ENCODE data around the gene MAPKAP1.

MAPKAP1 gene

DNA sequence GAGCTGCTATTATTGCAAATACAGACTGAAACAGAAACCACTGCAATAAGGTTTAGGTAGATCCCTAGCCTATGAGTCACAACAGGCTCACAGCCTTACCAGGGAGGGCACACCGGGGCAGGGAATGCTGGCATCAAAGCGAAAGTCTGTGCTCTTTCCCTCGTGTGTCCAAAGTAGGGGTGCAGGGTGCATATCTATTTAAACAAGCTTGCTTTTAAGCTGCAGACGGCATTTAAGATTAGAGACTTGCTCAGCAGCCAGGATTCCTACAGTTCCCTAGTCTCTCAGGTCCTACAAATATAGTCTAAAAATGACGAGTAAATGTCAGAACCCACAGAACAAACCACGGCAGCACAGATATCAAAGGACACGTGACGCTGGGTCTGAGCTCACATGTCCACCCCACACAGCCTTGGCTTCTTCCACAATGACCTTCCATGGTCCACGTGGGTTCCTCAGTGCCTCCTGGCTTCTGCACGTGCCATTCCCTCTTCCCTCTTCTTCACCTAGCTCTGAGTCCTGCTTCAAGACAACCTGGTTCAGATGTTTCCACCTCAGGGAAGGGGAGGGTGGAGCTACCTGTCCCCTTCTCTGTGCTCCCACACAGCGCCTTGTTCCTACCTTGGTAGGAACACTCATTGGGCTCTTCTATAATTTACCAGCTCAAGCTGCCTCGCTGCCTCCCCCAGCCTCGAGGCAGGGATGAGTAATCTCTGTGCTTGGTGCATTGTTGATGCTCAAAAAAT is 193.2 kb downstream of the MAPKAP1 start:
- DNase-seq (ENCODE audit: low read depth) = no peak

DNA sequence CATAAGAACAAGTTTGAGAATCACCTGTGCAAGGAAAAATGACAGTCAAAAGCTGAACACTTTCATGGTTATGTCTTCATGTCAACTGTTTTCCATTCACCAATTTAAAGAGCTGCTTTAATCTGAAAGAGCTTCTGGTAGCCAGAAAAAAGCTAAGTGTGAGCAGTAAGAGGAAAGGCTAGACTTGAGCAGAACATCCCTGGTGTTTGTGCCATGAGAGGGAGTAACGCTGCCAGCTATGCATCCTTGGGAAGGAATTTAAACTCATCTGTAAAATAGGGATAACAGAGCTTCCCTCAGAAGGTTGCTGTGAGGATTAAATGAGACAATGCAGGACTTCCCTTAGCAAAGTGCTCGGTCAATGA is 193.7 kb downstream of the MAPKAP1 start:
- DNase-seq (ENCODE audit: low read depth) = no peak

DNA sequence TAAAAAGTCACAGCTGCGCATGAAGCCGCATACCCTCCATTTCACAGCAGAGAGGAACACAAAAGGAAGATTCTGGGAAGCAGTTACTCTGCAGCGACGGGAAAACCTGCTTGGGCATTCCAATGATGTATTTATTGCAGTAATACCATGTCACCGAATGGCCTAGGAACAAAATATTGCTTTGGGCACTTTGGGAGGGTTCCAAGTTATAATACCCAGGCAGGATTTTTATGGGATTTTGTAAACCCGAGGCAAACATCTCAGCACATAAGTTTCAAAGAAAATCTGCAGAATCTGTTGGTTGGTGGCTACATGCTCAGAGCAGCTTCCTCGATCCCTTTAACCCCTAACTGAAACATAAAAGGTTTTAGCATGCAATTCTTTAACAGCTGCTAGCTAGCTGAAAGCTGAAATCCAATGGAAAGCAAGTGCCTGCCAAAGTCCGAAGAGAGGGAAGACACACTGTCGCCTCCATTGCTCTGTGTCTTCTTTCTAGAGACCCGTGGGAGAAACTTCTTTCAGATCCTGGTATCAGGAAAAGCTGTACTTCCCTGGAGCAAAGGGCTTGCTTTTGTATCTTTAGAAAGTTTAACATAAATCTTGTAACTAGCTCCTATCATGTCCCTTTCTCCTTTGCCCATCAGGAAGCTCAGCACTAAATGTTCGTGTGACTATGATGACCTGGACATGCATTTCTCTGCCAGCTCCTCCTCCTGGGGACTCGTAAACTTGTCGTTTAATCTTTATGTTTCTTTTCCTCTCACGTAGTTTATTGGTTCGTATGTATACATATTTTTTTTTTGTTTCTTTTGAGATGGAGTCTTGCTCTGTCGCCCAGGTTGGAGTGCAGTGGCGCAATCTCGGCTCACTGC is 195.0 kb downstream of the MAPKAP1 start:
- DNase-seq (ENCODE audit: low read depth) = no peak

DNA sequence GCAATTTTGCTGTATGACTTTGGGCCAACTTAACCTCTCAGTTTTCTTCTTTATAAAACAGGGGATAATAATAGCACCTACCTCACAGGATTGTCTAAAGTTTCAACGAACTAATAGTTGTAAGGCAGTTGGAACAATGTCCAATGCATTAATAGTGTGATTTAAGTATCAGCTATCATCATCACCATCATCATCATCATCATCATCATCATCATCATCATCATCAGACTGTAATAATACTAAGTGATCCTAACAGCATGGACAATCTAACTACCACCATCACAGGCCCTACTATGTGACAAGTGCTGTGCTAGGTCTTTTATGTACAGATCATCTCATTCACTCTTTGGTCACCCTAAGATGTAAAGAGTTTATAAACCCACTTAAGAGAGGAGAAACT is 196.0 kb downstream of the MAPKAP1 start:
- DNase-seq (ENCODE audit: low read depth) = no peak

DNA sequence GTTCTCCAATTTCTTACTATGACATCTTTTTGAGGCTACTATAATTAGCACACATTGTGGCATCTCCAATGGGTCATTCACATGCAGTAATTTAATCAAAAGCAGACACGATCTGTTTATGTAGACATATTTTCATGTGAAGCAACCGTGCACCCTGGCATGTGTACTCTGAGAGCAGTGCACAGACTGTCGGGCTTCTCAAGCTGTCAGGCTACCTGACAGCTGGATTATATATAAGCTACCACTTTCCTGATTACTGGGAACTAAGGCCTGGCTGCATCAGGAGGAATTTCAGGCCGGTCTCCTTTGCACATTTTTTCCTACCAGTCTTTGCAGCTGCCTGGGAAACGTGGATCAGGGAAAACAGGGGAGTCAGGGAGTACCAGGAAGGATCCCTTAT is 197.5 kb downstream of the MAPKAP1 start:
- no peak for DNase-seq (ENCODE audit: low read depth)

DNA sequence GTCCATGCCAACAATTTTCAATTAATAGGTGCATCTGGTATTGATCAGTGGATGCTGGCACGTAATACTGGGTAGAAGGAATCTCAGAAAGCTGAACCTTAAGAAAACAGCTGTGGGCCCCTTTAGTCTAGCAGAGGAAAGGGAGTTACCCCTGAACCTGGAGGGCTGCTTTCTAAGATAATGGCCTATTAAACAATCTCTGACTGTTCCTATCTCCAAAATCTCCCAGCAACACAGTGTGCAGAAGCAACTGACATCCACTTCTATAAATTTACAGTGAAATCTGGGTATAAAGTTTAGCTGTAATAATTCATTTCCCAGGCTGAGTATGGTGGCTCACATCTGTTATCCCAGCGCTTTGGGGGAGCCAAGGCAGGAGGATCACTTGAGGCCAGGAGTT is 198.8 kb downstream of the MAPKAP1 start:
- no peak for DNase-seq (ENCODE audit: low read depth)

DNA sequence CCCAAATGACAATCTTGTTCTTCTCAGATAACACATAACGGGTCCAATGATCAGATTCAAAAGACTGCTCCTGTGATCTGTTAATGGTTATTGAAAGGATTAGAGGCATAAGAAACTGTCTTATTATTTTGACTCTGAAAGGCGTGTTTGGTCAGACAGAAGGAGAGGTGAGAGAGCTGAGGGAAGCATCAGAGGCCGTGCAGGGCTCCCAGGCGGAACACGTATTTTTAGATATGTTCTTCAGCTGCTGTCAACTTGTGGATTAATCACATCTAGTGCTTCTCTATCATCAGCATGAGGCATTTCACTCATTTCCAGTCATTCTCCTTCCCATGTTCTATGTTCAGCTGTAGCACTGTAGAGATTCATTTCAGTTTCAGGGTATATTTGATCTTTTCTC is 199.8 kb downstream of the MAPKAP1 start:
- no peak for DNase-seq (ENCODE audit: low read depth)

DNA sequence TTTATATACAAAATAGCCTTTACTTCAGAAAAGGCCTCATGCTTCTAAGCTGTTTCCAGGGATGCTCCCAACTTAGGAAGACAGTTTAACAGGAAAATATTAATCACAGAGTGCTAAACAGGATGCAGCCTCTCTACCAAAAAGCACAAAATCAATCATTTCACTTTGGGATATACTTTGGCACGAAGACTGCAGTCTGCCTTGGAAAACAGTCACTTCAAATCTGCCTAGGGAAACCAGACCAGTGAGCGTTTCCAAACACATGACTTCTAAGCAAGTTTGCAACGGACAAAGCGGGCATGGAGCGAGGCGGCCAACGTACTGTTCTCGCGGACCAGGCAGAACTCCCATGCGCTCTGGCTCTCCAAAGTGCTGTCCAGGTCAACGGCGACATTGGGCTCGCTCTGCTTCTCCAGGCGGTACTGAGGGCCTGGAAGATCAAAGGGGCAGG is 201.0 kb downstream of the MAPKAP1 start:
- no peak for DNase-seq (ENCODE audit: low read depth)

DNA sequence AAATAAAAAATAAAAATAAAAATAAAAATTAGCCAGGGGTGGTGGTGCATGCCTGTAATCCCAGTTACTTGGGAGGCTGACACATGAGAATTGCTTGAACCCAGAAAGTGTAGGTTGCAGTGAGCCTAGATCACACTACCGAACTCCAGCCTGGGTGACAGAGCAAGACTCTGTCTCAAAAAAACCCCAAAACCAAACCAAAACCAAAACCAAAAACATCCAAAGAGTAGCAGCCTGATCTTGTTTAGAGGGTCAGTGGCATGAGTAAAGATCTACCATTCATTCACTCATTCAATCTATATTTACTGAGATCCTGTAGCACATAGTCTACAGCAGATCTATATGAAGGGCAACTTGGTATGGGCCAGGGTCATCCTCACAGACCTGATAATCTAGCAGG is 202.4 kb downstream of the MAPKAP1 start:
- no peak for DNase-seq (ENCODE audit: low read depth)

DNA sequence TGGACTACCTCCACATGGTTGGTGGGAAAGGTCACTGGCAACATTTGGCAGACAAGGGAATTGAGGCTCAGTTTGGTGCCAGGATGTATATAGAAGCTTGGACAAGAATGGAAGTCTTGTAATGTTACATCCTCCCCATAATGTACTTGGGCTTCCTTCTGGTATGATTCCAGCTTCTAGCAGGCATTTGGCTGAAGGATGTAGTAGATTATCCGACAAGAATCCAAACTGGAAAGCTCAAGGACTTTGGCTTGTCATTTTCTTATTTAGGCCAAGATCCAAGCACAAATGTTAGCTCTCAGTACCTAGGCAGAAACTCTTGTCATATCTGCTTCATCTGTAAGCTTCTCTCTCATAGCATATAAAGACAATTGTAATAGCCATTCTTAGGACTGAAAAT is 209.1 kb downstream of the MAPKAP1 start:
- DNase-seq (ENCODE audit: low read depth) = no peak

DNA sequence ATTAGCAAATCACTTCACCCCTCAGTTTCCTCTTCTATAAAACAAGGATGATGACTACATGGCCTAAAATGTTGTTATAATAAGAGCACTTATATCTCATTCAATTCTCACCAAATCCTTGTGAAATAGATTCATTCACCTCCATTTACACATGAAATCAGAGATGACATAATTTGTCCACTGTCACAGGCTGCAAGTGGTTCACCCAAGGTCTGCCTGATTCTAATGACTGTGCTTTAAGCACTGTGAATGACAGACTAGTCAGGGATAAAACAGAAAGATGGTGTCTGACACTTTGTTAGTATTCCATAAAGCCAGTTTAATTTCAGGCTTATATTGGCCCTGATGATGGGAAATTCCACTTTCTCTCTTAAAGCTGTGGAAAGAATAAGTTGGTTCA is 209.5 kb downstream of the MAPKAP1 start:
- DNase-seq (ENCODE audit: low read depth) = no peak

DNA sequence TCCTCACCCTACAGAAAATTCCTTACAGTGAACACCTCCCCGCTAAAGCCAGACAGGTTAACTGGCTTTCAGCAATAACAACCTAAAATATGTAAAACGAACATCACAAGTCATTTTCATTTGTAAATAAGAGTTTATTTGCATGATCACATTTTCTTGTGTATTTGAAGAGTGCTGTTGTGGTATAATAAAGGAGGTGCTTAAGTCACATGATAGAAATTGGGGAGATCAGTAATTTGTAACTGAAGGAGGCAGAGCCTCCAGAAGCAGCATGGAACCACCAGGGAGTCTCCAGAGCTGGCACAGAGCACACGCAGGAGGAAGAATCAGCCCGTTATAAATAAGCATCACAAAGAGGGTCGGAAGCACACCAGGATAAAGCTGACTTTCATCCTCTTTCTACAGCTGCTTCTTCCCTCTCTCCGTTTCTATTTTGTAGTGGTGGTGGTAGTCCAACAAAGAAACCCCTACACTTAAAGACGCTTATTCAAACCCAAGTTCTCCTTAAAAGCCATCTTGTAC is 210.6 kb downstream of the MAPKAP1 start:
- no peak for DNase-seq (ENCODE audit: low read depth)

DNA sequence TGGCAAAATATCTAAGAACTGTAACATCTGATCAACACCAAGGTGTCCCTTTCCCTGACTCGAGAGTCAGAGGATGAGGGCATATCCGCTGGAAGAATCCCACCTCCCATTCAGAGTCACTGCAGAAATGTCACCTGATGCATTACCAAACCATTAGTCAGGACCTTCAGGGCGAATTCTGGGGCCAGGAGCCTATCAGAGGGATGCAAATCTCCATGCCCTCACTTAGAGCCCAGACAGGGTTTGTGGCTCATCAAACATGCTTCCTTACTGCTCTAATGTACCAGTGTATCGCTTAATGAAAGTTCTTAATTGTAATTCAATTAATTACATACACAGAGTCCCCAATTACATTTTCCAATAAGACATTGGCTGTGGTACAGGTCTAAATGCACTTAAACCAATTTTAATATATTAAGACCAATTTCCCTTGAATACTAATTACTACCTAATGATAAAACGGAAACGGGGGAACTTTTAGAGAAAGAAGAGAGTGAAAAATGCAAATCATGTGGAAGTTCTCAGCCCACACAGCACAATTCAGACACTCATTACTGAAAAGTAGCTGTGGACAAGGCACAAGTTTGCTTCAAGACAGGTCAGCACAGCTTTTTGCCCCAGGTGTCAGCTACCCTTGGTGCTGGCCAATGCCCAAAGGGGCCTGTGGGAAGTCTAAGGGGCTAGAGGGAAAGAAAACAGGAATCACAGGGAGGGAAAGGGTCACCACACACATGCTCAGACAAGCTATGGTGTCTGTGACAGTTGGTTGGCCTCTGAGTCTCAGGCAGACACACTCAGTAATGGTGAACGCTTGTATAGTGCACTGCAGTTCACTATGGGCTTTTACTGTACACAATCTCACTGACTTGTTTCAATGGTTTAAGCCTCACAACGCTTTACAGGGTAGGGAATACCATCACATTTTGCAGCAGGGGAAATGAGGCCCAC is 211.6 kb downstream of the MAPKAP1 start:
- DNase-seq (ENCODE audit: low read depth) = no peak

DNA sequence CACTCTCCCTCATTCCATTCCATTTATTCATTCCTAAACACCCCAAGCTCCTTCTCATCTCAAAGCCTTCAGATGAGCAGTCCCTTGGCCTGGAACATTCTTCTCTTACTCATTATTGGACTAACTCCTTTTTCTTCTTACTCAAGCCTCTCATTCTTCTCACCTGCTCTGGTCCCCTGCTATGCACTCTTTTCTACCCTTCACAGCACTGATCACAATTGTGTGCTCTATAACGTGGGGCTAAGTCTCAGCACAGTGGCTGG is 212.4 kb downstream of the MAPKAP1 start:
- DNase-seq (ENCODE audit: low read depth) = no peak

DNA sequence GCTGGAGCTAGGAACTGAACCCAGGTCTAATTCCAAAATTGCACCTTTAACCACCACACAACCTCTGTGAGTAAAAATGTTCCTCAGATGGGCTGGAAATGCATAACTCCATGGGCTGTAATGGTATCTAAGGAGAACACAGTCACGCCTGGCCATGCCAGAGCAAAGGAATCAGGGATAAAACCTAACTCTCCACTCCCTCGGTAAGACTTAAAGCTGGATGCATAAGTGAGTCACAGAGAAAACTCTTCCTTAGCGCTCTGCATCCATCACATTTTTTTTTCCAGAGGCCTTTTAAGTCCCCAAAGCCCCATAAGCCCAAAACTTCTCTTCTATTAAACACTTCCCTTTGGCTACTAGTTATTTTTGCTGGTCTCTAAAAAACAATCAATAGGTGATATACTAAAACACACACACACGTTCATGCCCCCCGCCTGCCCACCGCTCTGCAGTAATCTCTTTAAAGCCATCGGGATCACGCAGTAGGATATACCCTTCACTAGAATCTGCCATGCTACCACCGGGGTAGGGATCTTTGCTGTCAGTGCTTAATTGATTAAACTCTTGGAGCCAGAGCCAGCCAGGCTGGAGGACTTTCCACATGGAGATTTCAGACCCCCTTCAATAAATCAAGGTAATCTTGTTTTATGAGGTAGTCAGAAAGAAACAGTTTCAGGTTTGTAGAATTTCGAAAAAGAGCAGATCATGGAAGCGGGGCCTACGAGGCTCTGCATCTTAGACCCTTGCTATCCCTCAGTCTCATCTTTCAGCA is 212.9 kb downstream of the MAPKAP1 start:
- DNase-seq (ENCODE audit: low read depth) = no peak

DNA sequence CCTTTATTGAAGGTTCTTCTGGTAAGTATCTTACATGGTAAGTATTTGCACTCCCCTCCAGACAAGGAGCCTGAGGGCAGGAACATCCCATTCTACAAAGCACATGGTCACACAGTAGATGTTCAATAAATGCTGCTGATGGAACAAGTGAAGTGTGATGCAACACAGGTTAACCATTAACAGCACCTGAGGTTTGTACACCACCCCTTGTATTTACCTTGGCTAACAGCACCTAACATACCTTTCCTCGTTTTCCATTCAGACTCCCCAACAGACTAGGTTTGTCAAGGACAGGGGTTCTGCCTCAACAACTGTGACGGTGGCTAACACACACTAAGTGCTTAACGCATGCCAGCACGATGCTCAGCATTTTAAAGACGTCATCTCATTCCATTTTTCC is 213.6 kb downstream of the MAPKAP1 start:
- no peak for DNase-seq (ENCODE audit: low read depth)

DNA sequence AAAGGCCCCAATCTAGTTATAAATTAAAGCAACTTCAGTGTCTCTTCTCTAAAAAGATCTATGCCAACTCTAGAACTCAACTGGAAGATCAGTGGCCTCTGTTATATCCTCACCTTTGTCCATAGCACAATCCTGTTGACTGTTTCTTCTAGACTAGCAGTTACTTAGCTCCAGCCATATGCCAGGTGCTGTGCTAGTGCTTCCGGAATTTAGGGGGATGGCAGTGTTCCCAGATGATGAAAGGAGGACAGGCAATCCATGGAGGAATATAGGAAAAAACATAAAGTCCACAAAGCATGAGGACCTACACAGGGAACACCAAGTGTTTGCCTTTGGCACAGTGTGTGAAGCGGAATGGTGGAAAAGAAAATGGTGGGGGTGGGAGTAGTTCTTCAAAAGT is 214.3 kb downstream of the MAPKAP1 start:
- no peak for DNase-seq (ENCODE audit: low read depth)

DNA sequence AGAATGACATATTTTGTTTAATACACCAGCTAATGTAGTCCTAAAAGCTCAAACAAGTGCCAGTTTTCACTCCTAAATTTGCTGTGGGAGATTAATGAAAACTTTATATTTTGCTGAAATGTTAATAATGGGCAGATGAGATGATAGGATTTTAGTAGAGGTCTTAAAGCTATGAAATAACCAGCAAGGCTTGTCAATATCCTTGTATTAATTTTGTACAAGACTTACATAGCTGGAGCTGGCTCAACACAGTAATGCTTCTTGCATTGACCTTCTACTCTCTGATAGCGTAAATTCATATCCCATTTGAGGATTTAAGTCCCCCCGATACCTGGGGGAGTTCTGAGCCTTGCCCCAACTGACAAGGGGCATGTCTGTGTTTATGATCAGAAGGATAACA is 219.2 kb downstream of the MAPKAP1 start:
- no peak for DNase-seq (ENCODE audit: low read depth)

DNA sequence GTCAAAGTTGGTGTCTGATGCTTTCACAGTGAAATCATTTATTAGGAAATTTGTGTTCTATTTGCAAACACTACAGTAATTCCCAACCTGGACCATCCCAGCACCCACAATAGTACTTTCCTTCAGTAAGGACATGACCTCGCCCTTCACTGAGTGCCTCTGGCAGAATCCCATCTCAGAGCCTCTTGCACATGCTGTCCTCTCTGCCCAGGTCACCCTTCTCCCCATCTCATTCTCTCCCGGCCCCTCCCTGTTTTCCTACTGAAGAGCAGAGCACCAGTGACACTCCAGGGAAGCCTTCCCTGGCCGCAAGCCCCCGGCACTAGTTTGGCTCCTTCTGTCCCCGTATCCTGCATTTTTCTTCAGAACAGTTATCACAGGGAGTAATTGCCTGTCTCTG is 220.4 kb downstream of the MAPKAP1 start:
- no peak for DNase-seq (ENCODE audit: low read depth)

DNA sequence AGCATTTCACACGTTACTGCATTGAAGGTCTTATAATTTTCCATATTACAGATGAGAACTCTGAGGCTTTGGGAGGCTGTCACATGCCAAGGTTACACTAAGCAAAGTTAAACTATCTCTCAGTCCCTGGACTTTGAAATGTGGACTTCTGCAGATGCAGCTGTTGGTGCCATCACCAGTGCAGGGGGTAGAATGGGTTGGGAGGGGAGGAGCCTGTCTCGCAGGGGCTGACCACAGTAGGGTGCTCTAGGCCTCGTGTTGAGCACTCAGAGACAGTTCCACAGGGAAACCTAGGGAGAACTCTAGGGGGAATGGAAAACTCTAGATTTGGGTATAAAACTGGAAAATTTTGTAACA is 220.9 kb downstream of the MAPKAP1 start:
- DNase-seq (ENCODE audit: low read depth) = no peak

DNA sequence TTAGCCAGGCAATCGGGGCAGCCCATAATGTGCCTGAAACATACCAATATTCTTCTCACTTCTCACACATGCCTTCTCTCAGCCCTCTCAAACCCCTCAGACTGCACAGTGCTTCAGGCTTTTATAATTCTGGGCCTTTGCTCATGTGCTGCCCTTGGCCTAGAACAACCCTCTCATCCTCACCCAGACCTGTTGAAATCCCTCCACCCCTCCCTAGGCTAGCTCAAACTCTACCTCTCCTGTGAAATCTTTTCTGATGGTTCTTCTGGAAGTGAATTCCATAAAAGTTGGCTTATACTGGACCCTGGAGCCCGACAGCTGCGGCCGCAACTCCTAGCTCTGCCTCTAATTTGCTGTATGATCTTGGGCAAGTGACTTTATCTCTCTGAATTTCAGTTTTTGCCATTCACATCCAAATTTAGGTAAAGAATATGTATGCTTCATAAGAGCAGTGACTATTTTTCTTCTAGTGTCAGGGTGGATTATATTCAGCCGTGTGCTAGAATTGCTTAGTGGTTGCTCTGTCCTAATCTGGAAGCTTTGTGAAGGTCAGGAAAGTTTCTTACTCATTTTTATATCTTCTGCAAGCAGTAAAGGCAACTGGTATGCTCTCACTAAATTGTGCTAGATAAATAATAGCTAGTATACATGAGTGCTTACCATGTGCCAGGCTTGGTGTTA is 221.4 kb downstream of the MAPKAP1 start:
- no peak for DNase-seq (ENCODE audit: low read depth)
